HEK293 (cell line): Measurements from ENCODE around the gene SLC9A2.

Experiments
- CTCF ChIA-PET: fragments of 350-600 bp; formaldehyde crosslinking; extraction: SDS; loops from one replicate; lab custom pipeline; 2021; ENCODE audit warnings: antibody characterized with exemption; lab: Yijun Ruan, JAX
- POLR2A ChIA-PET: fragments of 300-600 bp; formaldehyde crosslinking; extraction: SDS; loops from one replicate; lab custom pipeline; 2020; ENCODE audit warnings: antibody characterized with exemption, inconsistent platforms; lab: Yijun Ruan, JAX
- H3K27ac ChIP-seq: fragments of 200-500 bp; sonication (Bioruptor generic); 2 replicates; pipeline ENCODE4 v1.5.1; 2014; ENCODE audit warnings: low read depth, low read length, control low read depth, inconsistent platforms; ENCODE audit errors: extremely low read depth
- H3K36me3 ChIP-seq, 2 experiments: fragments of 200-500 bp in 1 of 2; sonication (Bioruptor generic) in 1 of 2; 1 replicate in 1 of 2; 2 replicates in 1 of 2; pipeline ENCODE4 v1.5.1; 2014 to 2017; ENCODE audit warnings: inconsistent platforms in 2 of 2, low read length in 2 of 2; ENCODE audit not compliant: control insufficient read depth in 2 of 2, insufficient read depth in 1 of 2
- H3K4me1 ChIP-seq: fragments of 200-500 bp; sonication (Bioruptor generic); 2 replicates; pipeline ENCODE4 v1.5.1; 2014; ENCODE audit warnings: mild to moderate bottlenecking, low read length, inconsistent platforms; ENCODE audit not compliant: control insufficient read depth, insufficient read depth
- H3K4me3 ChIP-seq: 2 replicates; pipeline ENCODE4 v1.5.1; 2011; ENCODE audit warnings: low read depth, mild to moderate bottlenecking, control low read depth, low read length, moderate library complexity
- H3K9me3 ChIP-seq: fragments of 200-500 bp; sonication (Bioruptor generic); 2 replicates; pipeline ENCODE4 v1.5.1; 2014; ENCODE audit warnings: low read depth, low read length, inconsistent platforms; ENCODE audit not compliant: control insufficient read depth, insufficient read depth
- FEZF1 ChIP-seq: fragments of 450-650 bp; formaldehyde crosslinking; IDR thresholded peaks from 2 replicates; pipeline ENCODE4 v1.5.1; 2016; ENCODE audit warnings: missing biosample characterization, missing genetic modification characterization
- GFI1B ChIP-seq: fragments of 450-650 bp; formaldehyde crosslinking; IDR thresholded peaks from 2 replicates; pipeline ENCODE4 v1.5.1; 2016; ENCODE audit warnings: missing biosample characterization, missing genetic modification characterization
- GLIS2 ChIP-seq: fragments of 450-650 bp; formaldehyde crosslinking; IDR thresholded peaks from 2 replicates; pipeline ENCODE4 v1.5.1; 2016; ENCODE audit warnings: missing biosample characterization, missing genetic modification characterization
- IKZF3 ChIP-seq: fragments of 450-650 bp; IDR thresholded peaks from 2 replicates; pipeline ENCODE4 v1.5.0; 2018; ENCODE audit warnings: missing biosample characterization, mild to moderate bottlenecking, missing genetic modification characterization, moderate library complexity
- ZBTB20 ChIP-seq: fragments of 450-650 bp; formaldehyde crosslinking; IDR thresholded peaks from 2 replicates; pipeline ENCODE4 v1.5.1; 2016; ENCODE audit warnings: missing biosample characterization, missing genetic modification characterization
- ZNF112 ChIP-seq: fragments of 450-650 bp; formaldehyde crosslinking; IDR thresholded peaks from 2 replicates; pipeline ENCODE4 v1.5.0; 2017; ENCODE audit warnings: missing biosample characterization, missing genetic modification characterization
- ZNF155 ChIP-seq: fragments of 450-650 bp; formaldehyde crosslinking; IDR thresholded peaks from 2 replicates; pipeline ENCODE4 v1.5.1; 2016; ENCODE audit warnings: missing biosample characterization, missing genetic modification characterization
- ZNF221 ChIP-seq: fragments of 450-650 bp; formaldehyde crosslinking; IDR thresholded peaks from 2 replicates; pipeline ENCODE4 v1.5.1; 2017; ENCODE audit warnings: missing biosample characterization, missing genetic modification characterization, borderline replicate concordance
- ZNF311 ChIP-seq: fragments of 450-650 bp; formaldehyde crosslinking; IDR thresholded peaks from 2 replicates; pipeline ENCODE4 v1.5.1; 2017; ENCODE audit warnings: missing biosample characterization, missing genetic modification characterization, borderline replicate concordance
- ZNF362 ChIP-seq: fragments of 450-650 bp; formaldehyde crosslinking; IDR thresholded peaks from 2 replicates; pipeline ENCODE4 v1.5.1; 2016; ENCODE audit warnings: missing biosample characterization, missing genetic modification characterization
- ZNF391 ChIP-seq: fragments of 450-650 bp; formaldehyde crosslinking; IDR thresholded peaks from 2 replicates; pipeline ENCODE4 v1.5.1; 2016; ENCODE audit warnings: low read depth, missing biosample characterization, missing genetic modification characterization, borderline replicate concordance
- ZNF404 ChIP-seq: fragments of 450-650 bp; formaldehyde crosslinking; IDR thresholded peaks from 2 replicates; pipeline ENCODE4 v1.5.1; 2017; ENCODE audit warnings: missing biosample characterization, missing genetic modification characterization
- ZNF423 ChIP-seq: fragments of 450-650 bp; formaldehyde crosslinking; IDR thresholded peaks from 2 replicates; pipeline ENCODE4 v1.5.1; 2016; ENCODE audit warnings: missing biosample characterization, missing genetic modification characterization
- ZNF521 ChIP-seq: fragments of 450-650 bp; formaldehyde crosslinking; IDR thresholded peaks from 2 replicates; pipeline ENCODE4 v1.5.1; 2017; ENCODE audit warnings: missing biosample characterization, mild to moderate bottlenecking, missing genetic modification characterization
- ZNF654 ChIP-seq: fragments of 450-650 bp; formaldehyde crosslinking; IDR thresholded peaks from 2 replicates; pipeline ENCODE4 v1.5.1; 2016; ENCODE audit warnings: low read depth, missing biosample characterization, missing genetic modification characterization
- ZNF707 ChIP-seq: fragments of 450-650 bp; formaldehyde crosslinking; IDR thresholded peaks from 2 replicates; pipeline ENCODE4 v1.5.1; 2016; ENCODE audit warnings: missing biosample characterization, missing genetic modification characterization
- ZNF747 ChIP-seq: fragments of 450-650 bp; formaldehyde crosslinking; IDR thresholded peaks from 2 replicates; pipeline ENCODE4 v1.5.1; 2016; ENCODE audit warnings: missing biosample characterization, missing genetic modification characterization
- ZNF777 ChIP-seq: fragments of 450-650 bp; formaldehyde crosslinking; IDR thresholded peaks from 2 replicates; pipeline ENCODE4 v1.5.1; 2017; ENCODE audit warnings: missing biosample characterization, missing genetic modification characterization, borderline replicate concordance
- ZNF792 ChIP-seq: fragments of 450-650 bp; formaldehyde crosslinking; IDR thresholded peaks from 2 replicates; pipeline ENCODE4 v1.5.1; 2016; ENCODE audit warnings: missing biosample characterization, missing genetic modification characterization
- ZSCAN18 ChIP-seq: fragments of 450-650 bp; formaldehyde crosslinking; IDR thresholded peaks from 2 replicates; pipeline ENCODE4 v1.5.1; 2016; ENCODE audit warnings: missing biosample characterization, missing genetic modification characterization
- TF ChIP-seq, protein P1 (sequence below): fragments of 450-650 bp; formaldehyde crosslinking; IDR thresholded peaks from 2 replicates; pipeline ENCODE4 v1.5.1; 2016; ENCODE audit warnings: missing biosample characterization, missing genetic modification characterization, low read depth
- TF ChIP-seq, protein P2 (sequence below): fragments of 450-650 bp; formaldehyde crosslinking; IDR thresholded peaks from 2 replicates; pipeline ENCODE4 v1.5.1; 2017; ENCODE audit warnings: missing biosample characterization, missing genetic modification characterization
- TF ChIP-seq, protein P3 (sequence below): fragments of 450-650 bp; formaldehyde crosslinking; IDR thresholded peaks from 2 replicates; pipeline ENCODE4 v1.5.1; 2016; ENCODE audit warnings: missing biosample characterization, missing genetic modification characterization

The SLC9A2 gene

DNA sequence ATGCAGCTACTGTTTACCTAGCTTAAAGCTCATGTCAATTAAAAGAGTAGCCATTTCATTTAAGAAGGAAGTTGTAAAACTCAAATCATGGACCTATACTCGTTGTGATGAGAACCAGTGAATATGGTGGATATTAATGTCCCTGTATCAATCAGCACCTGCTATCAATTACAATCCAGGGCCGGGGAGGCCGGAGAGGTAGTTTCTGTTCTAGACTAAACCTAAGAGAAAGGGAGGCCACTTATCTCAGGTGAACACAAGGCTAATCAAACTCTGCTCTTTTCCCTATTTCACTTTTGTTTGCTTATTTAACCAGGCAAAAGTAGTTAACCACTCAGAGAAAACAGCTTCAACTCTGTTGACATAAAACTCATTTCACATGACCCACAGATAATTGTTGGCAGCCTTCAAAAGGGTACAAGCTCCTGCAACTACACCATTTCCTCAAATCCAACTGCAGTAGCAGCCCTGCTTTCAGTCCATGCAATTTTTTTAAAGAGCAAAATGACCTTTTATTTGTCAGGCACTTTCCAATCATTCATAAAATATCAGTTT lies 27.8 kb upstream of the SLC9A2 start:
- no peaks in the 10 kb centered on the region for H3K9me3 ChIP-seq
- no peak overlapping the region for H3K4me3 ChIP-seq
- TF ChIP-seq ZNF221 = no peak
- TF ChIP-seq ZNF777 (tag by site-specific recombination) = no peak
- TF ChIP-seq ZNF404 (tag by site-specific recombination) = no peak
- no peak for TF ChIP-seq ZNF311 (tag by site-specific recombination)
- TF ChIP-seq GLIS2 (tag by site-specific recombination) = no peak
- no peak for TF ChIP-seq ZBTB20 (tag by site-specific recombination)
- no peak for TF ChIP-seq ZNF747 (tag by site-specific recombination)
- TF ChIP-seq IKZF3 (tag by site-specific recombination) = no peak
- TF ChIP-seq, all 188 proteins: peak for 0
- H3K27ac ChIP-seq = no peak overlapping the region
- CTCF ChIA-PET = interaction anchor here (0.6 to 3.7 kb wide), 4 partner anchors 24 to 306 kb away, joined by 3 to 30 read pairs (median 3); partner anchors contain the start of gene SLC9A4
- H3K36me3 ChIP-seq = no peaks in the 10 kb centered on the region
- H3K4me1 ChIP-seq = no peaks in the 10 kb centered on the region
- POLR2A ChIA-PET = no interaction called here

GRCh38 chr2:102592601-102593000 lies 26.8 kb upstream of the SLC9A2 start:
- Histone ChIP-seq H3K9me3 (no peaks in the 10 kb centered on the region), H3K4me1 (no peaks in the 10 kb centered on the region), H3K4me3 (no peak overlapping the region), H3K27ac (no peak overlapping the region), H3K36me3 (no peaks in the 10 kb centered on the region)
- POLR2A ChIA-PET = no interaction called here
- TF ChIP-seq GFI1B (tag by site-specific recombination) (no peak), ZNF654 (tag by site-specific recombination) (0 out of 2 replicates have a peak, but pooled peaks have one; percentile 12), ZNF112 (tag by site-specific recombination) (no peak)
- CTCF ChIA-PET = interaction anchor here (0.5 to 3.7 kb wide), 5 partner anchors 39 to 245 kb away, joined by 3 to 30 read pairs (median 3); partner anchors contain the start of gene SLC9A4

GRCh38 chr2:102593516-102593915 lies 25.8 kb upstream of the SLC9A2 start:
- CTCF ChIA-PET = interaction anchor here (1.0 to 3.7 kb wide), 2 partner anchors 22 to 121 kb away, joined by 3 to 30 read pairs; partner anchors contain the start of gene SLC9A4
- POLR2A ChIA-PET = no interaction called here
- Histone ChIP-seq H3K9me3 (no peaks in the 10 kb centered on the region), H3K4me1 (no peaks in the 10 kb centered on the region), H3K27ac (no peak overlapping the region), H3K4me3 (no peak overlapping the region), H3K36me3 (no peaks in the 10 kb centered on the region)
- TF ChIP-seq FEZF1 = no peak
- TF ChIP-seq ZNF112 (tag by site-specific recombination) = no peak
- no peak for TF ChIP-seq ZNF155 (tag by site-specific recombination)
- TF ChIP-seq, protein P1, sequence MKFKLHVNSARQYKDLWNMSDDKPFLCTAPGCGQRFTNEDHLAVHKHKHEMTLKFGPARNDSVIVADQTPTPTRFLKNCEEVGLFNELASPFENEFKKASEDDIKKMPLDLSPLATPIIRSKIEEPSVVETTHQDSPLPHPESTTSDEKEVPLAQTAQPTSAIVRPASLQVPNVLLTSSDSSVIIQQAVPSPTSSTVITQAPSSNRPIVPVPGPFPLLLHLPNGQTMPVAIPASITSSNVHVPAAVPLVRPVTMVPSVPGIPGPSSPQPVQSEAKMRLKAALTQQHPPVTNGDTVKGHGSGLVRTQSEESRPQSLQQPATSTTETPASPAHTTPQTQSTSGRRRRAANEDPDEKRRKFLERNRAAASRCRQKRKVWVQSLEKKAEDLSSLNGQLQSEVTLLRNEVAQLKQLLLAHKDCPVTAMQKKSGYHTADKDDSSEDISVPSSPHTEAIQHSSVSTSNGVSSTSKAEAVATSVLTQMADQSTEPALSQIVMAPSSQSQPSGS = no peak
- no peak for TF ChIP-seq ZSCAN18 (tag by site-specific recombination)
- TF ChIP-seq ZNF391 = no peak
- TF ChIP-seq ZNF521 (tag by site-specific recombination) = no peak
- TF ChIP-seq, protein P2, sequence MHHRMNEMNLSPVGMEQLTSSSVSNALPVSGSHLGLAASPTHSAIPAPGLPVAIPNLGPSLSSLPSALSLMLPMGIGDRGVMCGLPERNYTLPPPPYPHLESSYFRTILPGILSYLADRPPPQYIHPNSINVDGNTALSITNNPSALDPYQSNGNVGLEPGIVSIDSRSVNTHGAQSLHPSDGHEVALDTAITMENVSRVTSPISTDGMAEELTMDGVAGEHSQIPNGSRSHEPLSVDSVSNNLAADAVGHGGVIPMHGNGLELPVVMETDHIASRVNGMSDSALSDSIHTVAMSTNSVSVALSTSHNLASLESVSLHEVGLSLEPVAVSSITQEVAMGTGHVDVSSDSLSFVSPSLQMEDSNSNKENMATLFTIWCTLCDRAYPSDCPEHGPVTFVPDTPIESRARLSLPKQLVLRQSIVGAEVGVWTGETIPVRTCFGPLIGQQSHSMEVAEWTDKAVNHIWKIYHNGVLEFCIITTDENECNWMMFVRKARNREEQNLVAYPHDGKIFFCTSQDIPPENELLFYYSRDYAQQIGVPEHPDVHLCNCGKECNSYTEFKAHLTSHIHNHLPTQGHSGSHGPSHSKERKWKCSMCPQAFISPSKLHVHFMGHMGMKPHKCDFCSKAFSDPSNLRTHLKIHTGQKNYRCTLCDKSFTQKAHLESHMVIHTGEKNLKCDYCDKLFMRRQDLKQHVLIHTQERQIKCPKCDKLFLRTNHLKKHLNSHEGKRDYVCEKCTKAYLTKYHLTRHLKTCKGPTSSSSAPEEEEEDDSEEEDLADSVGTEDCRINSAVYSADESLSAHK (tag by site-specific recombination) = no peak
- TF ChIP-seq ZNF792 (tag by site-specific recombination) = no peak
- no peak for TF ChIP-seq ZNF362 (tag by site-specific recombination)
- TF ChIP-seq ZNF707 (tag by site-specific recombination) = no peak
- no peak for TF ChIP-seq ZNF423 (tag by site-specific recombination)
- TF ChIP-seq, protein P3, sequence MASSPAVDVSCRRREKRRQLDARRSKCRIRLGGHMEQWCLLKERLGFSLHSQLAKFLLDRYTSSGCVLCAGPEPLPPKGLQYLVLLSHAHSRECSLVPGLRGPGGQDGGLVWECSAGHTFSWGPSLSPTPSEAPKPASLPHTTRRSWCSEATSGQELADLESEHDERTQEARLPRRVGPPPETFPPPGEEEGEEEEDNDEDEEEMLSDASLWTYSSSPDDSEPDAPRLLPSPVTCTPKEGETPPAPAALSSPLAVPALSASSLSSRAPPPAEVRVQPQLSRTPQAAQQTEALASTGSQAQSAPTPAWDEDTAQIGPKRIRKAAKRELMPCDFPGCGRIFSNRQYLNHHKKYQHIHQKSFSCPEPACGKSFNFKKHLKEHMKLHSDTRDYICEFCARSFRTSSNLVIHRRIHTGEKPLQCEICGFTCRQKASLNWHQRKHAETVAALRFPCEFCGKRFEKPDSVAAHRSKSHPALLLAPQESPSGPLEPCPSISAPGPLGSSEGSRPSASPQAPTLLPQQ = no peak
